ENCODE data around the gene UBASH3B. TPM values are rescaled to one million over a fixed set of nuclear protein-coding genes. Genes with fewer than 3 reads are reported as not detected.

Gene UBASH3B
- total RNA-seq, 2 experiments from 2014 or later, result 54.7 to 73.0 TPM

- ChIA-PET CTCF (ENCODE audit: unreplicated experiment) (interaction anchor here (0.7 kb wide), 1 partner anchor 13 kb away, joined by 3 read pairs; no protein-coding TSS in a partner anchor), POLR2A (interaction anchor here (0.5 to 2.0 kb wide), 4 partner anchors 8 to 39 kb away, joined by 3 to 6 read pairs (median 4); no protein-coding TSS in a partner anchor)
- H3K9me3 ChIP-seq (ENCODE audit: low read length), result no peaks in the 10 kb centered on the region
- H4K20me1 ChIP-seq (ENCODE audit: insufficient read depth, low read length), result no peaks in the 10 kb centered on the region
- intact Hi-C loops (cut with micrococcal nuclease; ENCODE audit: unreplicated experiment), result no loop called here
- peaks cover 41% of the 10 kb centered on the region; the same call in 1 of the 2 replicates for H3K79me2 ChIP-seq (ENCODE audit: insufficient read depth, low read depth, low read length)
- peaks cover 62% of the 10 kb centered on the region for H3K4me1 ChIP-seq (ENCODE audit: insufficient read depth, low read length, poor library complexity, severe bottlenecking)
- H2AFZ ChIP-seq (ENCODE audit: low read length), result no peak overlapping the region
- no peak overlapping the region for H3K27ac ChIP-seq (ENCODE audit: low read depth, low read length, poor library complexity, severe bottlenecking)
- no peak for DNase-seq (ENCODE audit: low spot score)
- H3K9me2 ChIP-seq (ENCODE audit: insufficient read depth, low read length), result no peaks in the 10 kb centered on the region
- no peak overlapping the region for H3K4me2 ChIP-seq (ENCODE audit: low read length)
- BruUV-seq (replicated peaks), result no TSS peak
- no peaks in the 10 kb centered on the region; the same call in none of the 2 replicates for H3K36me3 ChIP-seq (ENCODE audit: insufficient read depth, low read length)
- no peak overlapping the region for H3K4me3 ChIP-seq (ENCODE audit: low read depth, low read length, poor library complexity, severe bottlenecking)
- TF ChIP-seq EZH2phosphoT487 (IDR thresholded peaks at IDR 0.05; ENCODE audit: borderline replicate concordance, low read depth, low read length), result no peak
- no peak for TF ChIP-seq CTCF (conservative IDR thresholded peaks at IDR 0.05; ENCODE audit: low read length)
These were observed 26.9 kb downstream of the UBASH3B start for GRCh38 chr11:122682464-122682863.

GRCh38 chr11:122685041-122685440 lies 29.5 kb downstream of the UBASH3B start:
- BruUV-seq (replicated peaks), result no TSS peak
- H3K27ac ChIP-seq (ENCODE audit: low read depth, low read length, poor library complexity, severe bottlenecking), result no peak overlapping the region
- intact Hi-C loops (cut with micrococcal nuclease; ENCODE audit: unreplicated experiment), result no loop called here
- no peaks in the 10 kb centered on the region for H4K20me1 ChIP-seq (ENCODE audit: insufficient read depth, low read length)
- DNase-seq (ENCODE audit: low spot score), result no peak
- H3K79me2 ChIP-seq (ENCODE audit: insufficient read depth, low read depth, low read length), result peaks cover 58% of the 10 kb centered on the region
- H3K4me2 ChIP-seq (ENCODE audit: low read length), result peak overlapping the region; percentile 1; the same call in 1 of the 2 replicates
- H3K36me3 ChIP-seq (ENCODE audit: insufficient read depth, low read length), result no peaks in the 10 kb centered on the region; the same call in none of the 2 replicates
- ChIA-PET POLR2A (interaction anchor here (1.6 to 4.0 kb wide), 5 partner anchors 10 to 61 kb away, joined by 5 to 48 read pairs (median 7); no protein-coding TSS in a partner anchor), CTCF (ENCODE audit: unreplicated experiment) (interaction anchor here (1.0 kb wide), 1 partner anchor 71 kb away, joined by 3 read pairs; no protein-coding TSS in a partner anchor)
- no peaks in the 10 kb centered on the region for H3K9me3 ChIP-seq (ENCODE audit: low read length)
- no peak overlapping the region for H2AFZ ChIP-seq (ENCODE audit: low read length)
- H3K9me2 ChIP-seq (ENCODE audit: insufficient read depth, low read length), result no peaks in the 10 kb centered on the region
- no peak overlapping the region for H3K4me3 ChIP-seq (ENCODE audit: low read depth, low read length, poor library complexity, severe bottlenecking)
- H3K4me1 ChIP-seq (ENCODE audit: insufficient read depth, low read length, poor library complexity, severe bottlenecking), result peaks cover 70% of the 10 kb centered on the region
- TF ChIP-seq EZH2phosphoT487 (IDR thresholded peaks at IDR 0.05; ENCODE audit: borderline replicate concordance, low read depth, low read length) (no peak), CTCF (conservative IDR thresholded peaks at IDR 0.05; ENCODE audit: low read length) (no peak)

- TF ChIP-seq EZH2phosphoT487 (IDR thresholded peaks at IDR 0.05; ENCODE audit: borderline replicate concordance, low read depth, low read length) (no peak), CTCF (conservative IDR thresholded peaks at IDR 0.05; ENCODE audit: low read length) (no peak)
- no peaks in the 10 kb centered on the region for H3K9me3 ChIP-seq (ENCODE audit: low read length)
- intact Hi-C loops (cut with micrococcal nuclease; ENCODE audit: unreplicated experiment), result no loop called here
- peak overlapping the region; percentile 38 for H3K4me2 ChIP-seq (ENCODE audit: low read length)
- H3K27ac ChIP-seq (ENCODE audit: low read depth, low read length, poor library complexity, severe bottlenecking), result peak overlapping the region; percentile 23
- ChIA-PET CTCF (ENCODE audit: unreplicated experiment) (interaction anchor here (0.6 to 1.0 kb wide), 2 partner anchors 12 to 70 kb away, joined by 3 read pairs; no protein-coding TSS in a partner anchor), POLR2A (interaction anchor here (0.7 to 4.0 kb wide), 8 partner anchors 10 to 59 kb away, joined by 3 to 48 read pairs (median 6); no protein-coding TSS in a partner anchor)
- H3K36me3 ChIP-seq (ENCODE audit: insufficient read depth, low read length), result no peaks in the 10 kb centered on the region; the same call in none of the 2 replicates
- H4K20me1 ChIP-seq (ENCODE audit: insufficient read depth, low read length), result no peaks in the 10 kb centered on the region
- no peak overlapping the region; the same call in 1 of the 2 replicates for H2AFZ ChIP-seq (ENCODE audit: low read length)
- H3K79me2 ChIP-seq (ENCODE audit: insufficient read depth, low read depth, low read length), result peaks cover 67% of the 10 kb centered on the region
- H3K4me1 ChIP-seq (ENCODE audit: insufficient read depth, low read length, poor library complexity, severe bottlenecking), result peaks cover 71% of the 10 kb centered on the region
- no peaks in the 10 kb centered on the region for H3K9me2 ChIP-seq (ENCODE audit: insufficient read depth, low read length)
- no peak overlapping the region for H3K4me3 ChIP-seq (ENCODE audit: low read depth, low read length, poor library complexity, severe bottlenecking)
- DNase-seq (ENCODE audit: low spot score), result no peak
- BruUV-seq (replicated peaks), result no TSS peak
These were observed 30.6 kb downstream of the UBASH3B start for GRCh38 chr11:122686111-122686510.

Measured in OCI-LY7 (cell line).